Adrenal gland (tissue), 12 donors: ENCODE data around the gene C12orf56. TPM values are rescaled to one million over a fixed set of nuclear protein-coding genes. Genes with fewer than 3 reads are reported as not detected.

Experiments
- DNase-seq, 7 donors: peaks; one replicate each; pipeline ENCODE4 v3.0.0-alpha.2; 2019 to 2020
- H3K27ac ChIP-seq, 5 donors: fragments of 200-600 bp; sonication (generic) in 4 of 5; 1 replicate in 3 of 5; 2 replicates in 2 of 5; pipeline versions ENCODE4 v1.5.1 to v1.8.0; 2016 to 2020; ENCODE audit warnings: mild to moderate bottlenecking in 1 of 5
- H3K27me3 ChIP-seq: fragments of 200-600 bp; 2 replicates; pipeline ENCODE4 v1.8.0; 2021
- H3K36me3 ChIP-seq, 2 donors: fragments of 200-600 bp; replicated peaks in 1 of 2; 1 replicate in 1 of 2; 2 replicates in 1 of 2; pipeline versions ENCODE4 v1.5.1 to v1.8.0; 2018 to 2022
- H3K4me1 ChIP-seq, 2 donors: fragments of 200-600 bp; replicated peaks in 1 of 2; 1 replicate in 1 of 2; 2 replicates in 1 of 2; pipeline versions ENCODE4 v1.5.1 to v1.8.0; 2018 to 2021
- H3K4me3 ChIP-seq, 4 donors: fragments of 200-600 bp; sonication (generic) in 3 of 4; one replicate each; pipeline ENCODE4 v1.5.1; 2016 to 2018
- H3K9me3 ChIP-seq, 3 donors: fragments of 200-600 bp; sonication (generic) in 1 of 3; replicated peaks in 1 of 3; 1 replicate in 2 of 3; 2 replicates in 1 of 3; pipeline versions ENCODE4 v1.5.1 to v1.8.0; 2016 to 2021
- CTCF ChIP-seq, 6 experiments: fragments of 450-650 bp in 4 of 6; fragments of 200-600 bp in 2 of 6; sonication (generic) in 1 of 6; IDR thresholded peaks; 1 replicate in 5 of 6; 2 replicates in 1 of 6; pipeline versions ENCODE4 v1.5.1 to v1.8.0; 2016 to 2021; ENCODE audit warnings: antibody characterized with exemption in 6 of 6, mild to moderate bottlenecking in 2 of 6, moderate library complexity in 1 of 6
- POLR2A ChIP-seq, 2 donors: fragments of 450-650 bp; IDR thresholded peaks; one replicate each; pipeline ENCODE4 v1.6.1; 2017; ENCODE audit warnings: antibody characterized with exemption in 2 of 2, mild to moderate bottlenecking in 2 of 2, moderate library complexity in 1 of 2
- WGBS, 4 donors: extraction: QIAGEN DNeasy Blood & Tissue Kit in 2 of 4; methylation state at CpG; one replicate each; pipeline versions ENCODE4 v1.1.5 to v1.1.7; 2013 to 2017; 5-methylcytosine and 5-hydroxymethylcytosine counted together
- intact Hi-C, 2 donors: fragments of 100-400 bp; cut with DNase I; formaldehyde crosslinking; loops; one replicate each; pipeline versions ENCODE4 v1.14.1 to v1.15.0; 2022 to 2023
- polyA plus RNA-seq, 3 donors: library from polyadenylated mRNA; stranded (reverse); fragments of 200-250 nt in 2 of 3; fragments of 350-450 nt in 1 of 3; fragmentation: Illumina TruSeq in 1 of 3; extraction: RNeasy Lipid Tissue Mini Kit (QIAGEN cat#74804) in 1 of 3; gene quantifications; one replicate each; pipeline ENCODE4 v1.2.3, GENCODE V29; 2013 to 2014
- total RNA-seq, 9 donors: library from RNA; depleted of rRNA in 4 of 9; stranded (reverse); fragments of >200 nt in 4 of 9; fragments of 120-200 nt in 1 of 9; fragmentation: NEBNext Ultra II Directional in 1 of 9; extraction: Animal tissue kit (Norgen Biotek cat#: 25700) in 1 of 9; gene quantifications; one replicate each; pipeline versions ENCODE4 v1.1.0 to v1.2.4, GENCODE V29; 2013 to 2023
- donor health status: healthy with polysubstance abuse.
- donor health status: Bipolar disorder and iron deficiency.
- donor health status: DM: yes; HTN: yes; CAD: no.
- donor health status: DM: no; HTN: no; CAD: no.
- donor health status: DM: no; HTN: no; CAD: no.
- donor health status: DM: yes; HTN: yes; CAD: no.

Gene C12orf56
- total and polyA plus RNA-seq, 12 donors = 0.07 to 0.11 TPM; not detected in 10

GRCh38 chr12:64430886-64431285 lies 40.3 kb upstream of the C12orf56 start:
- Histone ChIP-seq H3K27ac (no peak overlapping the region), H3K27me3 (no peaks in the 10 kb centered on the region), H3K4me3 (no peak overlapping the region), H3K9me3 (no peaks in the 10 kb centered on the region), H3K36me3 (peaks cover 0 to 96% of the 10 kb centered on the region in 2 donors), H3K4me1 (no peaks in the 10 kb centered on the region)
- DNase-seq = no peak
- WGBS, 4 donors = 76 to 92% (median 82%) methylated on average over 2 of the region's 2 CpGs
- TF ChIP-seq POLR2A (IDR thresholded peaks at IDR 0.05) = no peak
- no peak for TF ChIP-seq CTCF (IDR thresholded peaks at IDR 0.05)
- intact Hi-C loops = no loop called here

DNA sequence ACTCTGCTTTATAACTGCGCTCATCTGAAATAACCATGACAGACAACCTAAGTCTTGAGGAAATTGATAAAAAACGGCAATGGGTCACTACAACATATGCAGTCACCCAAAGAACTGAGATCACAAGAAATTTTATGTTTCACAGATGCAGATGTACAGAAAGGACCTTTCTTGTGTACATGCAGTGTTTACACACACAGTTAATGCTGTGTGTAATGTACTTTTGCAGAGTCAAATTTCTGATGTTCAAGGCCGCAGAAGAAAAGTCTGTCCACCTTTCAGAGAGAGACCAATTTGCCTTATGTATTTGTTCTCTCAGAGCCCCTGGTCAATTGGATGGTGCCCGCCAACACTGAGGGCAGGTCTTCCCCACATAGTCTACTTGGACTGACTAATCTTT lies 38.4 kb upstream of the C12orf56 start:
- Histone ChIP-seq H3K9me3 (no peaks in the 10 kb centered on the region), H3K27me3 (no peaks in the 10 kb centered on the region), H3K4me3 (no peak overlapping the region), H3K36me3 (peaks cover 0 to 97% of the 10 kb centered on the region in 2 donors), H3K27ac (no peak overlapping the region), H3K4me1 (no peaks in the 10 kb centered on the region)
- intact Hi-C loops = loop anchor here in 1 of 2 donors (10.0 kb wide), 1 partner anchor 46 kb away; no protein-coding TSS in a partner anchor
- DNase-seq = no peak
- TF ChIP-seq CTCF (IDR thresholded peaks at IDR 0.05) = no peak
- TF ChIP-seq POLR2A (IDR thresholded peaks at IDR 0.05) = no peak
- 85 to 94% (median 90%) methylated on average over 4 of the region's 4 CpGs for WGBS, 4 donors

DNA sequence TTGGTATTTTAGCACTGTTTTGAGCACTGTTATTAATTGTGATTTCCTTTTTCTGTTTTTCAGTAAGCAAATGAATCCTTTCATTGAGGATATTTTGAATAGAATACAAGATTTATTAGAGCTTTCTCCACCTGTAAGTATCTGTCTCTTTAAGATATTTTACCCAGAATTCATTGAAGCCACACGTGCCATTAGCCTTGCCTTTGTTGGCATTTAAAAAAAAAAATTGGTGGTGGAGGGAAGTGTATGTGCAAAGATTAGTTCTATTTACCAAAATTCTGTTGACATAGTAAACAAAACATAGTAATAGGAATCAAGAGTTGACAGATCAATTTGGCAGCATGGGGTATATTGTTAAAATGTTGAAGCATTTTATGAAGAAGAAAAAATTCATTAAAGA lies 37.4 kb upstream of the C12orf56 start:
- 30 to 41% (median 36%) methylated on average over 1 of the region's 1 CpG for WGBS, 4 donors
- no peak overlapping the region for H3K27ac ChIP-seq
- H3K9me3 ChIP-seq = no peaks in the 10 kb centered on the region
- DNase-seq = no peak
- H3K4me1 ChIP-seq = no peaks in the 10 kb centered on the region
- H3K27me3 ChIP-seq = no peaks in the 10 kb centered on the region
- no peak for TF ChIP-seq POLR2A (IDR thresholded peaks at IDR 0.05)
- TF ChIP-seq CTCF (IDR thresholded peaks at IDR 0.05) = no peak
- no peak overlapping the region for H3K4me3 ChIP-seq
- H3K36me3 ChIP-seq = peaks cover 0 to 98% of the 10 kb centered on the region in 2 donors
- intact Hi-C loops = loop anchor here in 1 of 2 donors (10.0 kb wide), 1 partner anchor 47 kb away; no protein-coding TSS in a partner anchor

- peaks cover 0 to 97% of the 10 kb centered on the region in 2 donors for H3K36me3 ChIP-seq
- intact Hi-C loops = loop anchor here in 1 of 2 donors (10.0 kb wide), 1 partner anchor 55 kb away; no protein-coding TSS in a partner anchor
- DNase-seq = no peak
Observed at GRCh38 chr12:64419696-64420095, 29.1 kb upstream of the C12orf56 start.

More at GRCh38 chr12:64419696-64420095, 29.1 kb upstream of the C12orf56 start:
- Histone ChIP-seq H3K4me3 (no peak overlapping the region), H3K4me1 (no peaks in the 10 kb centered on the region), H3K9me3 (no peaks in the 10 kb centered on the region), H3K27ac (no peak overlapping the region), H3K27me3 (no peaks in the 10 kb centered on the region)
- no peak for TF ChIP-seq POLR2A (IDR thresholded peaks at IDR 0.05)
- TF ChIP-seq CTCF (IDR thresholded peaks at IDR 0.05) = no peak
- WGBS, 4 donors = 77 to 93% (median 86%) methylated on average over 3 of the region's 3 CpGs
